GM11168 (cell line): ENCODE measurements around the gene CRX.
"Not testable (repeated sequence)": the region's sequence is repeated elsewhere in the genome, so short reads cannot be mapped to it uniquely, and the experiment has no call there.

Source experiments
- in situ Hi-C: fragments of 300-500 bp; cut with MboI; formaldehyde crosslinking; loops from one replicate; pipeline ENCODE4 v1.12.0; 2022; ENCODE audit warnings: low sequenced_read_pairs; ENCODE audit not compliant: unreplicated experiment

The CRX gene

DNA sequence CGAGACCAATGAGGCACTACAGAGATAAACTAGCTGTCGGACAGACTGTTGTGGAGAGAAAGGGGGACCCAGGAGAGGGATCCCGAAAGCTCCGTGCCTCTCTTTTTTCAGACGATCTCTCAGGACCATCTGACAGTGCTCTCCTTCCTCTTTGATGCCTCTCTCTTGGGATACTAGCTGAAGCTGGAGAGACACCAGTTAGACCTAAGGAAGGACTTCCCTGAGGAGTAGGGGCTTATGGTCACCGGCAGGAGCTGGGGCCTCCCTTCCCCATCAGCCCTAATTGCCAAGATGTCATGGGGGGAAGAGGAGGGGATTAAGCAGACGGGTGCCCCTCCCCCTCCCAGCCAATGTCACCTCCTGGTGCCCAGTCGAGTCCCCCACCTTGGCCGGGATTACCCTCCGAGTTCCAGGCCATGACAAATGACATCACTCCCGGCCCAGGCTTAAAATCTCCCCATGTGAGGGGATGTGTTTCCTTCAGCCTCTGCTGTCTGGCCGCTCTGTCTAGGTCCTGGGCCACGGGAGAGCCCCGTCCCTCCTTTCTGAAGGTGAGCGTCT, at the start of gene CRX:
CRX (plus strand) TSS at position 478 of the 561 bp plus-strand sequence. CDS start 12,507 bp downstream, outside the sequence.
- in situ Hi-C loops, result no loop called here

GRCh38 chr19:47776568-47776967, 45.2 kb upstream of the CRX start:
- in situ Hi-C loops, result no loop called here

DNA sequence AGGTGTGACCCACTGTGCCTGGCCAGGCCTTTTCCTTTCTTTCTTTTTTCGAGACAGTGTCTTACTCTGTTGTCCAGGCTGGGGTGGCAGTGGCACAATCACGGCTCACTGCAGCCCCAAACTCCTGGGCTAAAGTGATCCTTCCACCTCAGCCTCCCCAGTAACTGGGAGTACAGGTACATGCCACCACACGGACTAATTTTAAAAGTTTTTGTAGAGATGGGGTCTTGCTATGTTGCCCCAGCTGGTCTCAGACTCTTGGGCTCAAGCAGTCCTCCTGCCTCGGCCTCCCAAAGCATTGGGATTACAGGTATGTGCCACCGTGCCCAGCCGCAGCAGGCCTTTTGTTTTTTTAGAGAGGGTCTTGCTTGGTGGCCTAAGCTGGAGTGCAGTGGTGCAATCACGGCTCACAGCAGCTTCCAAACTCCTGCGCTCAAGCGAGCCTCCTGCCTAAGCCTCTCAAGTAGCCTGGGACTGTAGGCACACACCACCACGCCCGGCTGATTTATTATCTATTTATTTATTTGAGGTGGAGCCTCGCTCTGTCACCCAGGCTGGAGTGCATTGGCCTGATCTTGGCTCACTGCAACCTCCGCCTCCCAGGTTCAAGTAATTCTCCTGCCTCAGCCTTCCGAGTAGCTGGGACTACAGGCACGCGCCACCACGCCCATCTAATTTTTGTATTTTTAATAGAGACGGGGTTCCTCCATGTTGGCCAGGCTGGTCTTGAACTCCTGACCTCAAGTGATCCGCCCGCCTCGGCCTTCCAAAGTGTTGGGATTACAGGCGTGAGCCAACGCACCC, 44.3 kb upstream of the CRX start:
- in situ Hi-C loops, result not testable (repeated sequence)

DNA sequence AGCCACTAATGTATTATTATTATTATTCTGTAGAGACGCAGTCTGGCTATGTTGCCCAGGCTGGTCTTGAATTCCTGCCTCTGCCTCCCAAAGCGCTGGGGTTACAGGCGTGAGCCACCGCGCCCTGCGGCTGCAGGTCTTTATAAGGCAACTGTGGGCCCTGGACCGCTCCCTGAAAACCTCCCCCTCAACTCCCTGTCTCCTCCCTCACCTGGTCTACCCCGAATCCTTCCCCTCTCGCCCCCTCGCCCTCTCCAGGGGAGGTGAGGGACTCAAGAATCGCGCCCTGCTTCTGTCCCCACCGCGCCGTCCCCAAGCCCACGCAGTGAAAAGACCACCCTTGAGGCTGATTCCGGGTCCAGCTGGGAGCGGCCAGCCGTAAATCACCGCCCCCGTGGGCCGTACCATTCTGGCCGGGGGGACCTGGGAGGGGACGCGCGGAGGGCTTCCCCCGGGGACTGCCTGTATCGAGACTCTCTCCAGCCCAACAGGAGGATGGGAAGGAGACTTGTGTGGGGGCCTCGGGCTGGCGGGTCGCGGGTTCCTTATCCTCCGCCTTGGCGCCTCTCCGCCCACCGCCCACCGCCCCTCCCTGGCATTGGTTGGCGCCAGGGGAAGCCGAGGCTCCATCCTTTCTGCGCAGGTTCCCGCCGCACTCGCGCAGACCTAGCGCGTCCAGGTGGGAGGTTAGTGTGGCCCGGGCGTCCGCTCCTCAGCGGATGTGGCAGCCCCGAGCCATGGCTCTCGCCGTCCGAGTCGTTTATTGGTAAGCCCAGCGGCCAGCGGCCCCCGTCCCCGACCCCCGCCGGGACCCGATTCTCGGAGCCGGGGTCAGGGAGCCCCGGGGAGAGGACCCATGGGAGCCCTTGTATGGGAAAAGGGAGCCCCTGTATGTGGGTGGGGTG, 43.4 kb upstream of the CRX start, which contains the start of gene SELENOW:
SELENOW (plus strand) TSS at position 655 of the 905 bp plus-strand sequence; CDS start at position 738, 83 bp downstream.
- in situ Hi-C loops, result no loop called here

- in situ Hi-C loops, result no loop called here
These were observed 42.8 kb upstream of the CRX start for GRCh38 chr19:47778954-47779351.

DNA sequence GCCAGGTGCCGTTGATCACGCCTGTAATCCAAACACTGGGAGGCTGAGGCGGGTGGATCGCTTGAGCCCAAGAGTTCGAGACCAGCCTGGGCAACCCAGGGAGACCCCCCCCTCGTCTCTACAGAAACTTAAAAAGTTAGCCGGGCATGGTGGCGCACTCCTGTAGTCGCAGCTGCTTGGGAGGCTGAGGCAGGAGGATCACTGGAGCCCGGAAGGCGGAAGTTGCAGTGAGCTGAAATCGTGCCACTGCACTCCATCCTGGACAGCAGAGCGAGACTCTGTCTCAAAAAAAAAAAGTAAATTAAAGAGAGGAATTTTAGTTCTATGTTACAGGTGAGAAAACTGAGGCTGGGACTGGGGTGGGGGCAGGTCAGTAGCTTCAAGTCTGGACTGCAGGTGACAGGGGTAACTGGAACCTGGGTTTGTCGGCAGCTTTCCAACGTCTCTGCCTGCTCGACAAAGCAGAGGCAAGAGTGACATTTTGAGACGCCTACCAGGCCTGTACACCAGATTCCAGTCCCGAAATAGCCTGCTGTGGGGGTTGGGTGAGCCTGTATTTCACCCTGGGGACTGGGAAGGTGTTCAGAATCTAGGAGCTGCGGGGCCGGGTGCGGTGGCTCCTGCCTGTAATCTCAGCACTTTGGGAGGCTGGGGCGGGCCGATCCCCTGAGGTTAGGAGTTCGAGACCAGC, 42.1 kb upstream of the CRX start:
- in situ Hi-C loops, result no loop called here

DNA sequence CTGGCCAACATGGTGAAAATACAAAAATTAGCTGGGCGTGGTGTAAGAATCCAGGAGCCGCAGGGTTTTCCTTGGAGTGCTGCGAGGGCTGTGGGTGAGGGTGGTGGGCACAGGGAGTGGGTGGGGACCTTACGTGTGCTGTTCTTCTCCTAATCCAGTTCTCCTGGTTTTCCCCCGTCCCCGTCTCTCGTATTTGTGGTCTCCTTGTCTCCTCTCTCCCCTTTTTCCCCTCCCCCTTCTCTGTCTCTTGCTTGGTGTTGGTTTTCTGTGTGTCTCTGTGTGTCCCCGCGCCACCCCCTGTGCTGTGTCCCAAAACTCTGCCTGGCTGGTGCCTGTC, 41.6 kb upstream of the CRX start:
- in situ Hi-C loops, result no loop called here

- in situ Hi-C loops, result no loop called here
These were observed 40.0 kb upstream of the CRX start for GRCh38 chr19:47781590-47782262.

GRCh38 chr19:47786566-47786965, 35.2 kb upstream of the CRX start:
- in situ Hi-C loops, result no loop called here

DNA sequence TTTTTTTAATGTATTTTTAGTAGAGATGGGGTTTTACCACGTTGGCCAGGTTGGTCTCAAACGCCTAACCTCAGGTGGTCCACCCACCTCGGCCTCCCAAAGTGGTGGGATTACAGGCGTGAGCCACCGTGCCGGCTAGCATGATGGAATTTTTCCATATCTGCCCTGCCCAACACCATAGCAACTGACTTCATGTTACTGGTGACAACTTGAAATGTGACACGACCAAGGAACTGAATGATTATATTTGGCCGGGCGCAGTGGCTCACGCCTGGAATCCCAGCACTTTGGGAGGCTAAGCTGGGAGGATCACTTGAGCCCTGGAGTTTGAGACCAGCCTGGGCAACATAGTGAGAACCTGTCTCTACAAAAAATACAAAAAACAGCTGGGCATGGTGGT, 34.4 kb upstream of the CRX start:
- in situ Hi-C loops, result not testable (repeated sequence)

DNA sequence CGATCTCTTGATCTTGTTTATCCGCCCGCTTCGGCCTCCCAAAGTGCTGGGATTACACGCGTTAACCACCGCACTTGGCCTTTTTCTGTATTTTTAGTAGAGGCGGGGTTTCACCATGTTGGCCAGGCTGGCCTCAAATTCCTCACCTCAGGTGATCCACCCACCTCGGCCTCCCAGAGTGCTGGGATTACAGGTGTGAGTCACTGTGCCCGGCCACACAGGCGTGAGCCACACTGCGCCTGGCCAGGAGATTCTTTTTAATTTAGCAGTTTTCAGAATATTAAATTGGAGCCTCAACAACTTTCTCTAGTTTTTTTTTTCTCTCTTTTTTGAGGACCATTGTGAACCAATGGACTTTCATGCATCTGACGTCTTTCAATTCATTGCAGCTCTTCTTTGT, 31.9 kb upstream of the CRX start:
- in situ Hi-C loops, result not testable (repeated sequence)

GRCh38 chr19:47790398-47790814, 31.3 kb upstream of the CRX start:
- in situ Hi-C loops, result no loop called here

GRCh38 chr19:47792616-47793015, 29.1 kb upstream of the CRX start:
- in situ Hi-C loops, result no loop called here

- in situ Hi-C loops, result no loop called here
These were observed 27.2 kb upstream of the CRX start for GRCh38 chr19:47794526-47794925.

DNA sequence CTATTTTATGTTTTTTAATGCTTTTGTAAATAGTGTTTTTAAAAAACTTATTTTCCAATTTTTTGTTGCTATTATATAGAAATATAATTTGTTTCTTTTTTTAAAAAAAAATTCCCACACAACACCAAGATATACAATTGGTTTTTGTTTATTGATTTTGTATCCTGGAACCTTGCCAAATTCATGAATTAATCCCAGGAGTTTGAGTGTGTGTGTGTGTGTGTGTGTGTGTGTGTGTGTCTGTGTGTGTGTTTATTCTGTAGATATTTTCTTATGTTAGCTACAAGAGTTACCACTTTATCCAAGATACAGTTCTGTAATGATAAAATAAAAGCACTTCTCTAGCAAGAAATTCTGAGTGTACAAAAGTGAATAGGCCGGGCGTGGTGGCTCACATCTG, 25.0 kb upstream of the CRX start:
- in situ Hi-C loops, result no loop called here

GRCh38 chr19:47797996-47798903, 23.5 kb upstream of the CRX start:
- in situ Hi-C loops, result no loop called here

DNA sequence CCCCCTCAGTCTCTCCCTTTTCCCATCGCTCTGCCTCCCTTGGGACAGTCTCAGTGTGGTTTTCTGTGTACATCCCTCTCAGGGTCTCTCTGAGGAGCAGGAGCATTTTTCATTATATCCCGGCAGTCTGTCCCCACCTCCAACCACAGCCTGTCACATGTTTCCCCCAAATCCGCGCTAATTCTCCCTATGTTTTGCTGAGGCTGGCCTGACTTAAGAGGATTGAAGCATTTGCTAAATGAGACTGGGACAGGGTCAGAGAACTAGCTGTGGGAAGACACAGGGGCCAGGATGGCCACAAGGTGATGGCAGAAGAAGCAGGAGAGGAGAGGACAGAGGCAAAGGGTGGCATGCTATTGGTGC, 22.9 kb upstream of the CRX start:
- in situ Hi-C loops, result no loop called here

DNA sequence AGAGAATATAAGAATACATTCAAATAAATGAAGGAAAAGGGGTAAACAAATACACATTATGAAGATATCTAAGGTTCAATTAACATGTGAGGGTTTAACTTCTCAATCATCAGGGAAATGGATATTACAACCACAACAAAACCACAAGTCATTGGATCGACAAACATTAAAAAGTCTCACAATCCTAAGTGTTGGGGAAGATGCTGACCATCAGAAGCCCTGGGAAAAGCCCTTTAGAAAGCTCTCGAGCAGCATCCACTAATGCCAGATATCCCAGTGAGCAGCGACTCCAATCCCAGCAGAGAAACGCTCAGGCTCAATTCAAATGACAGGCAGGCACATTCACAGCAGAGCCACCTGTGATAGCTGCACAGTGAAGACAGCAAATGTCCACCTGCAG, 20.5 kb upstream of the CRX start:
- in situ Hi-C loops, result no loop called here

GRCh38 chr19:47802521-47803043, 19.2 kb upstream of the CRX start:
- in situ Hi-C loops, result no loop called here
